WI38 (cell line): Measurements from ENCODE around the gene PIGC.

ENCODE experiments used
- H3K4me3 ChIP-seq: 2 replicates; pipeline ENCODE4 v1.5.1; 2011; ENCODE audit warnings: low read depth, mild to moderate bottlenecking, control low read depth, low read length
- CTCF ChIP-seq: IDR thresholded peaks from 2 replicates; pipeline ENCODE4 v1.5.1; 2012; ENCODE audit warnings: low read depth, mild to moderate bottlenecking, control low read depth, low read length

Gene PIGC

GRCh38 chr1:172484252-172484651 lies 40.4 kb upstream of the PIGC start:
- TF ChIP-seq CTCF = no peak
- H3K4me3 ChIP-seq = no peak overlapping the region

- no peak for TF ChIP-seq CTCF
- no peak overlapping the region for H3K4me3 ChIP-seq
Measured at GRCh38 chr1:172483448-172483847, 39.6 kb upstream of the PIGC start.

GRCh38 chr1:172482044-172482443 lies 38.2 kb upstream of the PIGC start:
- no peak for TF ChIP-seq CTCF
- no peak overlapping the region for H3K4me3 ChIP-seq

- H3K4me3 ChIP-seq = no peak overlapping the region
- no peak for TF ChIP-seq CTCF
Measured at GRCh38 chr1:172480431-172480830, 36.6 kb upstream of the PIGC start.

GRCh38 chr1:172478485-172478884 lies 34.6 kb upstream of the PIGC start:
- no peak for TF ChIP-seq CTCF

GRCh38 chr1:172477741-172478140 lies 33.9 kb upstream of the PIGC start:
- no peak overlapping the region for H3K4me3 ChIP-seq
- TF ChIP-seq CTCF = no peak

More at GRCh38 chr1:172478485-172478884, 34.6 kb upstream of the PIGC start:
- H3K4me3 ChIP-seq = no peak overlapping the region

GRCh38 chr1:172477216-172477615 lies 33.3 kb upstream of the PIGC start:
- no peak for TF ChIP-seq CTCF
- H3K4me3 ChIP-seq = no peak overlapping the region
